GM19438 (cell line): ENCODE measurements around the gene GRIK1.

Experiments
- ATAC-seq: cut with Tn5 transposase; IDR thresholded peaks from one replicate; pipeline ENCODE4 v1.9.1; 2021; ENCODE audit warnings: low read depth; ENCODE audit not compliant: unreplicated experiment

Gene GRIK1

GRCh38 chr21:29680273-29680672, 259.5 kb downstream of the GRIK1 start:
- ATAC-seq, result no peak

- ATAC-seq, result no peak
Measured at GRCh38 chr21:29678626-29679025, 261.2 kb downstream of the GRIK1 start.

- ATAC-seq, result no peak
Measured at GRCh38 chr21:29677326-29677725, 262.5 kb downstream of the GRIK1 start.

DNA sequence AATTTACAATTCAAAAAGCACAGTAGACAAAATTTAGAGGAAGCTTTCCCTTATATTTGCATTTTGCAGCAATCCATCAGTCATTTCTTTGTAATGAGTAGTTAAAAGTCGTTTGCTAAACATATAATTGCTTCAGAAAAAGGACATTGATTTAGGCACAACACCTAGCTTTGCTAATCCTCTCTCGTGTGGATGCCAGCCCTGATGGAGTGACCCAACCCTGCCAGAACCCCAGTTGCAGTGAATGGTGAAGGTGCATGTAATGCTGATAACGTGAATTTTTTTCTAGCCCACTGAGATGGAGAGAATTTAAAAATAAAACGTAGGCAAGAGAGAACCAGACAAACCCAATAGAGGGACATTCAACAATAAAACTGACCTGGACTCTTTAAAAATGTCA, 263.4 kb downstream of the GRIK1 start:
- ATAC-seq, result no peak

GRCh38 chr21:29675451-29675850, 264.3 kb downstream of the GRIK1 start:
- no peak for ATAC-seq

- no peak for ATAC-seq
Measured at GRCh38 chr21:29674343-29674742, 265.5 kb downstream of the GRIK1 start.

- ATAC-seq, result no peak
Measured at GRCh38 chr21:29673096-29673610, 266.6 kb downstream of the GRIK1 start.

DNA sequence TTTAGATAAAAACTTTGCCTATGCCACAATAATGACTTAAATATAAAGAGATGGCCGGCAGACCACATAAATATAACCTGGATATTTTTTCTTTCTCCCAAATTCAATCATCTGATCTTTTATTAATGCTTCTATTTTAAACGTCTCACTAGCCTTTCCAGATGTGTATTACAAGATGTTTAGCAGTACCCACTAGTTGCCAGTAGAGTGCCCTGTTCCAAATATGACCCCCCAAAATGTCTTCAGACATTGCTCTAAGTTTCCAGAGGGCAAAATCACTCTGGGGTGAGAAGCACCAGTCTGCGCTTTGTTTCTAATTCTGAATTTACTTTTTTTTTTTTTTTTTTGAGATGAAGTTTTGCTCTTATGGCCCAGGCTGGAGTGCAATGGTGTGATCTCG, 268.1 kb downstream of the GRIK1 start:
- ATAC-seq, result no peak

GRCh38 chr21:29670228-29670627, 269.6 kb downstream of the GRIK1 start:
- no peak for ATAC-seq

- no peak for ATAC-seq
Measured at GRCh38 chr21:29669416-29669815, 270.4 kb downstream of the GRIK1 start.

DNA sequence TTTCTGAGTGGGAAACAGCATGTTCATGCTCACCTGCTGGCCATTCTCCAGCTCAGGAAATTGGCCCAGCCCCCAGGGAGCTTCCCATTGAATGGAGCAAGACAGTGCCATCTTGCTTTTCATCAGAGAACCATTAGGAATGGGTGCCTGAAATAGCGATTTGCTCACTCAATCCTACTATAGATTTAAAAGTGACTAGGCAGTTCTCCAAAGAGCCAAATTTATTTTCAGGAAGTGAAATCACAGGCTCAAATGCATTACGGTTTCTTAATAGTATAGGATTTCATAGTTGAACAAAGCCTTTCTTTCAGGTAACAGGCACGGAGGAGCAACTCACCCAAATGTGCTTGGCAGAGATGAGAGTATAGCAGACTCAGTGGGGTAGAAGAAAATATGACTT, 272.1 kb downstream of the GRIK1 start:
- ATAC-seq, result no peak

GRCh38 chr21:29664615-29665014, 275.2 kb downstream of the GRIK1 start:
- ATAC-seq, result no peak

GRCh38 chr21:29661672-29662442, 277.9 kb downstream of the GRIK1 start:
- ATAC-seq, result no peak

DNA sequence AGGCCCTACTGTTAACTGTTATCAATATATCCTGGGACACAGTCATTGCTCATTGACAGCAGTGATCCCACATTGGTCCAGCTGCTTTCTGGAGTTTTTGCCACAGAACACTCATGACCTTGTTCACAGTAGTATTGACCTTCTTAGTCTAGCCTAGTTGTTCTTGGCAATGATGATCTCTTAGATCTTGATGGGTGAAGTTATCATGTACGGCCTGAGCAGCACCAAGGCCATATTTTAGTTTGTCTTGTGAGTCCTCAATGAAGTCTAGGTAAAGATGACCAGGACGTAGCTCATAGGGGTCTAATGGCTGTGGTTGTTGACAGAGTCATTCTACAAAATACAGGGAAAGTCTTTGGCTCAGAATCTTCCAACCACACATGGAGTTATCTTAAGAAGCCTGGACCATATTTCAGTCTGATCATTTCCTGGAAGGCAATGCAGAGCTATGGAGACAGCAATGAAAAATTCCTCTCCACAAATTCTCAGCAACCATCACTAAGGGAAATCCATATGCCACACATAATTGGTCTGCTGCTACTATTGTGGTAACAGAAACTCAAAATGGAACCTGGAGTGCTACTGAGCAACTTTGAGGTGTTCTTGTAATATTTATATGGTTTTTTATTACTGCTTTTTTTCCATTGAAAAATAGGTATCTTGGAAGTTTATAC, 279.6 kb downstream of the GRIK1 start:
- no peak for ATAC-seq

DNA sequence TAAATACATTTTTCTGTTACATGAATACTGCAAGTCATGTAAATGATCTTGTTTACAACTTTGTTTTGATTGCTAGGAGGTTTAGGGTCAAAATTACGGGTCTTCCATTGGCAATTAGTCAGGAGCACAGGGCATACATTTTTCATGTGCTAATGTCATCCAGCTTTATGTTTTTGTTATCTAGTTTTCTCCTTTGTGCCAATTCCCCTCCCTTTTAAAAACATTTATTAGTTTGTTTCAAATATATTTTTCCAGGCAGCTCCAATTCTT, 280.9 kb downstream of the GRIK1 start:
- ATAC-seq, result no peak

DNA sequence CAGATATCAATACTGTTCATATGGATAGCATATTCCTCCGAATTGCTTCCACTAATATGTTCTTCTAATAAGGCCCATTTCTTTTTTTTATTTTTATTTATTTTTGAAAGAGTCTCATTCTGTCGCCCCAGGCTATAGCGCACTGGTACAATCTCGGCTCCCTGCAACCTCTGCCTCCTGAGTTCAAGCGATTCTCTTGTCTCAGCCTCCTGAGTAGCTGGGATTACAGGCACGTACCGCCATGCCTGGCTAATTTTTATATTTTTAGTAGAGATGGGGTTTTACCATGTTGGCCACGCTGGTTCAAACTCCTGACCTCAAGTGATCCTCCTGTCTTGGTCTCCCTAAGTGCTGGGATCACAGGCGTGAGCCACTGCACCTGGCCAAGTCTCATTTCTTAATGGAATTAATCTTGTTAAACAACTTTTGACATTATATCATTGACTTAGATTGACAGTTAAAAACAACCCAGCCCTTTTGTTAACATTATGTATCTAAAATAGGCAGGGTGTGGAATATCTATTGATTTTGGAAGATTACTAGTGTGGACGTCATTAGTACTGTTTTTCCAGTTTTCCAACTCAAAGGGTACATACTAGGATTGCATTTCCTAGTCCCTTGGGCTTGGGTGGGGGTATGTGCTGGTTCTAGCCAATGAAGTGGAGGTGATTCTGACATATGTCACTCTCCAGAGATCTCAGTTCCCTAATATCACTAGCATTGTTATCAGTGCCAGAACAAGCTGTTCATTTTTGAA, 281.4 kb downstream of the GRIK1 start:
- no peak for ATAC-seq

- no peak for ATAC-seq
Measured at GRCh38 chr21:29657240-29657989, 282.4 kb downstream of the GRIK1 start.

GRCh38 chr21:29656504-29657239, 283.1 kb downstream of the GRIK1 start:
- no peak for ATAC-seq

- ATAC-seq, result no peak
Measured at GRCh38 chr21:29655577-29655976, 284.2 kb downstream of the GRIK1 start.

DNA sequence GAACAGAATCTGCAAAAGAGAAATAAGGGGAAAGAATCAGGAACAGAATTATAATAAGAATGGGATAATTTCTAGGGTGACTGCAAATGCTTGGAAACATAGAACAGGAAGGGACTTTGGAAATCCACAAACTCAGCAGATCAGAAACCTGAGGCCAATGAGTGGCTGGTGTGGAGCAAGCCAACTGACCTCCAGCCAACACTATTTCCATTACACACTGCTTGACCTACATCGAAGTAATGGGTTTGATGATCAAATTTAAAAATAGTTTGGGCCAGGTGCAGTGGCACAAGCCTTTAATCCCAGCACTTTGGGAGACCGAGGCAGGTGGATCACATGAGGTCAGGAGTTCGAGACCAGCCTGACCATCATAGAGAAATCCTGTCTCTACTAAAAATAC, 284.9 kb downstream of the GRIK1 start:
- no peak for ATAC-seq
